Testis (tissue), 2 donors: ENCODE data around the gene CCSER1.

Source experiments
- CTCF ChIP-seq, 3 experiments: fragments of 450-650 bp in 2 of 3; fragments of 200-600 bp in 1 of 3; sonication (generic) in 1 of 3; IDR thresholded peaks; one replicate each; pipeline ENCODE4 v1.5.1; 2016 to 2019; ENCODE audit warnings: antibody characterized with exemption in 3 of 3, mild to moderate bottlenecking in 2 of 3, moderate library complexity in 1 of 3
- POLR2A ChIP-seq: fragments of 450-650 bp; IDR thresholded peaks from one replicate; pipeline ENCODE4 v1.6.1; 2017; ENCODE audit warnings: antibody characterized with exemption, mild to moderate bottlenecking, moderate library complexity

GRCh38 chr4:90780193-90780592 is 653.0 kb downstream of the CCSER1 start:
- TF ChIP-seq POLR2A: no peak
- no peak for TF ChIP-seq CTCF (IDR thresholded peaks at IDR 0.05)
